ENCODE data around the gene NDUFC2.

DNA sequence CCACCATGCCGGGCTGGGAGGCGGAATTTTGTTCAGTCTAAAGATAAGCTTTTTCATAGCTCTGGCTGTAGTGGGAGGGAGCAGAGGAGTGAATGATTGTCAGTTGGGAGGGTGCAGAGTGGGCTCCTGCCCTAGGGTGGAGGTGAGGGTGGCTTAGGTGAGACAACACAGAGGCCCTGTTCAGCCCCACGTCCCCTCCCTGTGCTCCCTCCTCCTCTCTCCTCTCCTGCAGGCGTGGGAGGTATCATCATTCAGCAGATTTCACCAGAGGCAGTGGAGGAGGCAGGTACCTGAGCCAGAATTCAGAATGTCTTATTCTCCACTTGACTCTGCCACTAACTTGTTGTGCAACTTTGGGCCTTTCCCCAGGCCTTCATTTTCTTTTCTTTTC, 17.7 kb downstream of the NDUFC2 start:
- TF ChIP-seq POLR2A (IDR thresholded peaks at IDR 0.05): no peak
- TF ChIP-seq, protein P1, sequence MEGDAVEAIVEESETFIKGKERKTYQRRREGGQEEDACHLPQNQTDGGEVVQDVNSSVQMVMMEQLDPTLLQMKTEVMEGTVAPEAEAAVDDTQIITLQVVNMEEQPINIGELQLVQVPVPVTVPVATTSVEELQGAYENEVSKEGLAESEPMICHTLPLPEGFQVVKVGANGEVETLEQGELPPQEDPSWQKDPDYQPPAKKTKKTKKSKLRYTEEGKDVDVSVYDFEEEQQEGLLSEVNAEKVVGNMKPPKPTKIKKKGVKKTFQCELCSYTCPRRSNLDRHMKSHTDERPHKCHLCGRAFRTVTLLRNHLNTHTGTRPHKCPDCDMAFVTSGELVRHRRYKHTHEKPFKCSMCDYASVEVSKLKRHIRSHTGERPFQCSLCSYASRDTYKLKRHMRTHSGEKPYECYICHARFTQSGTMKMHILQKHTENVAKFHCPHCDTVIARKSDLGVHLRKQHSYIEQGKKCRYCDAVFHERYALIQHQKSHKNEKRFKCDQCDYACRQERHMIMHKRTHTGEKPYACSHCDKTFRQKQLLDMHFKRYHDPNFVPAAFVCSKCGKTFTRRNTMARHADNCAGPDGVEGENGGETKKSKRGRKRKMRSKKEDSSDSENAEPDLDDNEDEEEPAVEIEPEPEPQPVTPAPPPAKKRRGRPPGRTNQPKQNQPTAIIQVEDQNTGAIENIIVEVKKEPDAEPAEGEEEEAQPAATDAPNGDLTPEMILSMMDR (IDR thresholded peaks at IDR 0.05): no peak
